DMS153 (cell line): ENCODE data around the gene LMF1.

ENCODE experiments used
- DNase-seq: peaks from one replicate; lab custom pipeline; 2025; lab: John Stamatoyannopoulos, UW

Gene LMF1

GRCh38 chr16:984736-985636, 14.2 kb upstream of the LMF1 start:
- no peak for DNase-seq

GRCh38 chr16:984121-984694, 13.4 kb upstream of the LMF1 start:
- no peak for DNase-seq

- DNase-seq = no peak
Measured at GRCh38 chr16:983044-984030, 12.6 kb upstream of the LMF1 start.

- DNase-seq = no peak
Measured at GRCh38 chr16:982145-983043, 11.6 kb upstream of the LMF1 start.

GRCh38 chr16:981695-982144, 10.9 kb upstream of the LMF1 start, which contains the start of gene SOX8:
TSS of gene SOX8 (plus strand) at chr16:981770. CDS start at chr16:981923, 153 bp downstream.
- no peak for DNase-seq

- no peak for DNase-seq
Measured at GRCh38 chr16:980595-980854, 9.7 kb upstream of the LMF1 start.

GRCh38 chr16:979859-980594, 9.2 kb upstream of the LMF1 start:
- no peak for DNase-seq

GRCh38 chr16:979147-979546, 8.4 kb upstream of the LMF1 start:
- DNase-seq = no peak

GRCh38 chr16:978403-978802, 7.6 kb upstream of the LMF1 start:
- DNase-seq = no peak

- DNase-seq = no peak
Measured at GRCh38 chr16:977896-978295, 7.1 kb upstream of the LMF1 start.

- no peak for DNase-seq
Measured at GRCh38 chr16:977081-977701, 6.4 kb upstream of the LMF1 start.

- DNase-seq = no peak
Measured at GRCh38 chr16:976389-976931, 5.7 kb upstream of the LMF1 start.

GRCh38 chr16:975291-975690, 4.5 kb upstream of the LMF1 start:
- DNase-seq = no peak

GRCh38 chr16:974611-975261, 4.0 kb upstream of the LMF1 start:
- DNase-seq = no peak

- no peak for DNase-seq
Measured at GRCh38 chr16:974001-974601, 3.3 kb upstream of the LMF1 start.

- no peak for DNase-seq
Measured at GRCh38 chr16:973366-973765, 2.6 kb upstream of the LMF1 start.

- DNase-seq = no peak
Measured at GRCh38 chr16:972316-973002, 1.7 kb upstream of the LMF1 start.

- no peak for DNase-seq
Measured at GRCh38 chr16:971981-972315, 1.2 kb upstream of the LMF1 start.

- DNase-seq = no peak
Measured at GRCh38 chr16:971582-971905, 760 bp upstream of the LMF1 start.
